Esophagus (tissue), 2 donors: ENCODE data around the gene MCM3. TPM values are rescaled to one million over a fixed set of nuclear protein-coding genes. Genes with fewer than 3 reads are reported as not detected.

Experiments
- H3K27ac ChIP-seq, 2 donors: one replicate each; pipeline ENCODE4 v1.5.1; 2013; ENCODE audit warnings: low read depth in 2 of 2, mild to moderate bottlenecking in 2 of 2, inconsistent platforms in 1 of 2, low read length in 1 of 2, moderate library complexity in 1 of 2
- H3K27me3 ChIP-seq, 2 donors: one replicate each; pipeline ENCODE4 v1.6.1; 2013; ENCODE audit warnings: low read length in 2 of 2, control low read depth in 1 of 2, mild to moderate bottlenecking in 1 of 2; ENCODE audit not compliant: insufficient read depth in 2 of 2, control insufficient read depth in 1 of 2
- H3K36me3 ChIP-seq, 2 donors: one replicate each; pipeline ENCODE4 v1.6.1; 2013; ENCODE audit warnings: low read length in 1 of 2; ENCODE audit not compliant: control insufficient read depth in 2 of 2, insufficient read depth in 2 of 2
- H3K4me1 ChIP-seq, 2 donors: one replicate each; pipeline ENCODE4 v1.6.1; 2013; ENCODE audit warnings: low read length in 1 of 2; ENCODE audit not compliant: control insufficient read depth in 2 of 2, insufficient read depth in 2 of 2
- H3K4me3 ChIP-seq, 2 donors: one replicate each; pipeline ENCODE4 v1.5.1; 2013; ENCODE audit warnings: low read length in 2 of 2, mild to moderate bottlenecking in 2 of 2, low read depth in 1 of 2, moderate library complexity in 1 of 2
- H3K9me3 ChIP-seq, 2 donors: one replicate each; pipeline ENCODE4 v1.6.1; 2013; ENCODE audit warnings: mild to moderate bottlenecking in 2 of 2, low read depth in 1 of 2, low read length in 1 of 2, moderate library complexity in 1 of 2; ENCODE audit not compliant: control insufficient read depth in 2 of 2, insufficient read depth in 1 of 2
- WGBS, 2 donors: extraction: QIAGEN DNeasy Blood & Tissue Kit; methylation state at CpG; one replicate each; pipeline ENCODE4 v1.1.7; 2013; 5-methylcytosine and 5-hydroxymethylcytosine counted together
- polyA plus RNA-seq, 2 donors: library from polyadenylated mRNA; stranded (reverse); fragments of 200-250 nt; gene quantifications; one replicate each; pipeline ENCODE4 v1.2.3, GENCODE V29; 2013
- donor health status: healthy with polysubstance abuse.
- donor health status: Bipolar disorder and iron deficiency.

MCM3 gene
- polyA plus RNA-seq, 2 donors: 18.0 to 40.7 TPM

GRCh38 chr6:52304983-52305390, 20.4 kb upstream of the MCM3 start:
- peaks cover 0 to 4% of the 10 kb centered on the region in 2 donors for H3K4me1 ChIP-seq
- H3K36me3 ChIP-seq: no peaks in the 10 kb centered on the region
- H3K27ac ChIP-seq: peak overlapping the region in 1 of 2 donors; percentile 37
- H3K27me3 ChIP-seq: no peaks in the 10 kb centered on the region
- no peaks in the 10 kb centered on the region for H3K9me3 ChIP-seq
- H3K4me3 ChIP-seq: no peak overlapping the region
- WGBS, 2 donors: 42 to 50% methylated on average over 1 of the region's 1 CpG

GRCh38 chr6:52303178-52303577, 18.6 kb upstream of the MCM3 start:
- 99 to 100% methylated on average over 1 of the region's 1 CpG for WGBS, 2 donors
- no peaks in the 10 kb centered on the region for H3K9me3 ChIP-seq
- no peaks in the 10 kb centered on the region for H3K27me3 ChIP-seq
- no peak overlapping the region for H3K4me3 ChIP-seq
- H3K4me1 ChIP-seq: peaks cover 0 to 8% of the 10 kb centered on the region in 2 donors
- H3K27ac ChIP-seq: no peak overlapping the region
- H3K36me3 ChIP-seq: no peaks in the 10 kb centered on the region

- H3K4me3 ChIP-seq: no peak overlapping the region
- no peaks in the 10 kb centered on the region for H3K27me3 ChIP-seq
- H3K36me3 ChIP-seq: no peaks in the 10 kb centered on the region
- H3K27ac ChIP-seq: no peak overlapping the region
- WGBS, 2 donors: 95 to 96% methylated on average over 1 of the region's 1 CpG
- H3K9me3 ChIP-seq: no peaks in the 10 kb centered on the region
- H3K4me1 ChIP-seq: peaks cover 0 to 4% of the 10 kb centered on the region in 2 donors
Measured at GRCh38 chr6:52301326-52301725, 16.8 kb upstream of the MCM3 start.

- H3K9me3 ChIP-seq: no peaks in the 10 kb centered on the region
- H3K4me3 ChIP-seq: no peak overlapping the region
- no peaks in the 10 kb centered on the region for H3K27me3 ChIP-seq
- WGBS, 2 donors: 94 to 100% methylated on average over 2 of the region's 2 CpGs
- H3K4me1 ChIP-seq: peaks cover 0 to 4% of the 10 kb centered on the region in 2 donors
- no peaks in the 10 kb centered on the region for H3K36me3 ChIP-seq
- no peak overlapping the region for H3K27ac ChIP-seq
Measured at GRCh38 chr6:52300489-52300931, 16.0 kb upstream of the MCM3 start.

- Histone ChIP-seq H3K36me3 (no peaks in the 10 kb centered on the region), H3K9me3 (no peaks in the 10 kb centered on the region), H3K27me3 (no peaks in the 10 kb centered on the region), H3K4me3 (no peak overlapping the region), H3K27ac (peak overlapping the region; percentile 31 to 76), H3K4me1 (peaks cover 0 to 4% of the 10 kb centered on the region in 2 donors)
- 75 to 84% methylated on average over 3 of the region's 3 CpGs for WGBS, 2 donors
Measured at GRCh38 chr6:52299653-52300052, 15.1 kb upstream of the MCM3 start.

- Histone ChIP-seq H3K27ac (no peak overlapping the region), H3K4me3 (no peak overlapping the region), H3K4me1 (peaks cover 0 to 4% of the 10 kb centered on the region in 2 donors), H3K9me3 (no peaks in the 10 kb centered on the region), H3K27me3 (no peaks in the 10 kb centered on the region), H3K36me3 (no peaks in the 10 kb centered on the region)
- 84 to 87% methylated on average over 3 of the region's 3 CpGs for WGBS, 2 donors
Measured at GRCh38 chr6:52297433-52297832, 12.9 kb upstream of the MCM3 start.

- Histone ChIP-seq H3K27ac (no peak overlapping the region), H3K27me3 (no peaks in the 10 kb centered on the region), H3K4me1 (no peaks in the 10 kb centered on the region), H3K9me3 (no peaks in the 10 kb centered on the region), H3K4me3 (no peak overlapping the region), H3K36me3 (no peaks in the 10 kb centered on the region)
Measured at GRCh38 chr6:52293067-52293466, 8.5 kb upstream of the MCM3 start.

- no peaks in the 10 kb centered on the region for H3K4me1 ChIP-seq
- no peak overlapping the region for H3K27ac ChIP-seq
- WGBS, 2 donors: 90 to 92% methylated on average over 2 of the region's 2 CpGs
- no peak overlapping the region for H3K4me3 ChIP-seq
- H3K27me3 ChIP-seq: no peaks in the 10 kb centered on the region
- H3K36me3 ChIP-seq: no peaks in the 10 kb centered on the region
- H3K9me3 ChIP-seq: no peaks in the 10 kb centered on the region
Measured at GRCh38 chr6:52288841-52289240, 4.3 kb upstream of the MCM3 start.

- H3K4me3 ChIP-seq: no peak overlapping the region
- WGBS, 2 donors: 83 to 88% methylated on average over 7 of the region's 7 CpGs
- no peaks in the 10 kb centered on the region for H3K9me3 ChIP-seq
- no peak overlapping the region for H3K27ac ChIP-seq
- H3K4me1 ChIP-seq: no peaks in the 10 kb centered on the region
- H3K36me3 ChIP-seq: no peaks in the 10 kb centered on the region
- H3K27me3 ChIP-seq: no peaks in the 10 kb centered on the region
Measured at GRCh38 chr6:52288216-52288615, 3.7 kb upstream of the MCM3 start.

GRCh38 chr6:52286798-52287432, 2.4 kb upstream of the MCM3 start:
- Histone ChIP-seq H3K36me3 (peaks cover under 1 to 4% of the 10 kb centered on the region in 2 donors), H3K9me3 (no peaks in the 10 kb centered on the region), H3K4me3 (no peak overlapping the region), H3K4me1 (no peaks in the 10 kb centered on the region), H3K27ac (no peak overlapping the region), H3K27me3 (no peaks in the 10 kb centered on the region)
- 21 to 23% methylated on average over 2 of the region's 2 CpGs for WGBS, 2 donors
